Body of pancreas (tissue), 4 donors: Measurements from ENCODE around the gene PGLYRP4. TPM values are rescaled to one million over a fixed set of nuclear protein-coding genes. Genes with fewer than 3 reads are reported as not detected.

Source experiments
- ATAC-seq: fragments of 150-250 bp; one replicate; pipeline ENCODE4 v1.9.1; 2016
- DNase-seq, 4 donors: peaks; one replicate each; pipeline ENCODE4 v3.0.0-alpha.2; 2019
- H3K27ac ChIP-seq, 4 donors: fragments of 200-600 bp; sonication (generic); 1 replicate in 3 of 4; 2 replicates in 1 of 4; pipeline versions ENCODE4 v1.5.1 to v1.6.1; 2016 to 2019; ENCODE audit warnings: mild to moderate bottlenecking in 1 of 4, mixed read lengths in 1 of 4, moderate library complexity in 1 of 4
- H3K27me3 ChIP-seq, 2 donors: fragments of 200-600 bp; sonication (generic); one replicate each; pipeline ENCODE4 v1.6.0; 2016; ENCODE audit warnings: mild to moderate bottlenecking in 1 of 2
- H3K36me3 ChIP-seq, 2 donors: fragments of 200-600 bp; sonication (generic); replicated peaks in 1 of 2; 2 replicates each; pipeline ENCODE4 v1.5.1; 2016; ENCODE audit warnings: low read depth in 2 of 2; ENCODE audit not compliant: insufficient read depth in 1 of 2
- H3K4me1 ChIP-seq: fragments of 200-600 bp; sonication (generic); one replicate; pipeline ENCODE4 v1.6.0; 2016
- H3K4me3 ChIP-seq, 2 donors: fragments of 200-600 bp; sonication (generic); 1 replicate in 1 of 2; 2 replicates in 1 of 2; pipeline ENCODE4 v1.5.1; 2016 to 2019
- H3K9me3 ChIP-seq, 3 donors: fragments of 200-600 bp; sonication (generic); 1 replicate in 2 of 3; 2 replicates in 1 of 3; pipeline ENCODE4 v1.5.1; 2016
- POLR2A ChIP-seq, 3 donors: fragments of 450-650 bp; IDR thresholded peaks; one replicate each; pipeline ENCODE4 v1.6.1; 2016; ENCODE audit warnings: antibody characterized with exemption in 3 of 3, mild to moderate bottlenecking in 2 of 3
- WGBS, 2 donors: methylation state at CpG; one replicate each; pipeline ENCODE4 v1.1.5; 2017; 5-methylcytosine and 5-hydroxymethylcytosine counted together
- intact Hi-C: fragments of 100-400 bp; cut with DNase I; formaldehyde crosslinking; loops from one replicate; pipeline ENCODE4 v1.15.1; 2023
- total RNA-seq, 2 donors: library from RNA; depleted of rRNA; stranded (reverse); fragments of >200 nt; gene quantifications; one replicate each; pipeline ENCODE4 v1.1.0, GENCODE V29; 2016
- TF ChIP-seq, protein P1 (sequence below), 7 experiments: fragments of 450-650 bp in 4 of 7; fragments of 200-600 bp in 3 of 7; sonication (generic) in 3 of 7; IDR thresholded peaks; one replicate each; pipeline ENCODE4 v1.5.1; 2016 to 2019; ENCODE audit warnings: antibody characterized with exemption in 7 of 7

PGLYRP4 gene
- total RNA-seq, 2 donors from 2014 or later: not detected

DNA sequence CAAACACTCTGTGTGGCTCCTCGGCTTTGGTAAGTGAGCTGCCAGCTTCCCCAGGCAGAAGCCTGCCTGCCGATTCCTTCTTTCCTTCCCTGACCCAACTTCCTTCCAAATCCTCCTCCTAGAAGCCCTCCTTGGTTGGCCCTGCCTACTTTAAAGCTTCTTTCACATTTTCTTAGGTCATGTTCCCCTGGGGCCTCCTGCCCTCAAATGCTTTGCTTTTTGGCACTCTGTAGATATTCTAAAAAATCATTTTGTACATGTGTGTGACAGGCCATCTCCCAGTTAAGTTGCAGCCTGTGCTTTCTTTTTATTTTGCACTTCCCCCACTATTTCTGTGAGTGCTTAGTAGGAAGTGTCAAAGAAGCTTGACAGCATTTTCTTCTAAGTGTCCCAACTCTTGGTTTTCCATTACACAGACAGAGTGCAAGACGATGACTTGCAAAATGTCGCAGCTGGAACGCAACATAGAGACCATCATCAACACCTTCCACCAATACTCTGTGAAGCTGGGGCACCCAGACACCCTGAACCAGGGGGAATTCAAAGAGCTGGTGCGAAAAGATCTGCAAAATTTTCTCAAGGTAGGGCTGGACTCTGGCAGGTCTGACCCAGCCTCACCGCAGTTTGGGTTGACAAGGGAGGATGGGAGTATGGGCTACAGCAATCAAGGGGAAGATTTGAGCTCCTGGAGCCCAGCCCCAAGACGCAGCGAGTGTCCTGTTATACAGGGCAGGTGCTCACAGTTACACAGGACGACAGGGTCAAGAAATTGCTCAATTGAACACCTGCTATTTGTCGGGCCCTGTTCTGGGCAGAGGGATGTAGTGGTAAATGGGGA, 9.4 kb upstream of the PGLYRP4 start, which contains the start of gene S100A9:
TSS of gene S100A9 (plus strand) at position 2 of the 838 bp plus-strand sequence. CDS start at position 432, 430 bp downstream.
- H3K4me1 ChIP-seq: no peaks in the 10 kb centered on the region
- H3K27me3 ChIP-seq: no peaks in the 10 kb centered on the region
- no peak for ATAC-seq
- no peaks in the 10 kb centered on the region for H3K9me3 ChIP-seq
- WGBS, 2 donors: 55 to 61% methylated on average over 11 of the region's 11 CpGs
- intact Hi-C loops: loop anchor here (5.0 kb wide), 1 partner anchor 139 kb away; no protein-coding TSS in a partner anchor
- H3K4me3 ChIP-seq: no peak within 1 kb of the TSS
- H3K36me3 ChIP-seq: no peaks in the 10 kb centered on the region
- no peak for DNase-seq
- H3K27ac ChIP-seq: peak within 1 kb of the TSS in 1 of 4 donors; percentile 54
- TF ChIP-seq POLR2A (IDR thresholded peaks at IDR 0.05): peak in 1 of 3 donors; percentile 45
- TF ChIP-seq, protein P1, sequence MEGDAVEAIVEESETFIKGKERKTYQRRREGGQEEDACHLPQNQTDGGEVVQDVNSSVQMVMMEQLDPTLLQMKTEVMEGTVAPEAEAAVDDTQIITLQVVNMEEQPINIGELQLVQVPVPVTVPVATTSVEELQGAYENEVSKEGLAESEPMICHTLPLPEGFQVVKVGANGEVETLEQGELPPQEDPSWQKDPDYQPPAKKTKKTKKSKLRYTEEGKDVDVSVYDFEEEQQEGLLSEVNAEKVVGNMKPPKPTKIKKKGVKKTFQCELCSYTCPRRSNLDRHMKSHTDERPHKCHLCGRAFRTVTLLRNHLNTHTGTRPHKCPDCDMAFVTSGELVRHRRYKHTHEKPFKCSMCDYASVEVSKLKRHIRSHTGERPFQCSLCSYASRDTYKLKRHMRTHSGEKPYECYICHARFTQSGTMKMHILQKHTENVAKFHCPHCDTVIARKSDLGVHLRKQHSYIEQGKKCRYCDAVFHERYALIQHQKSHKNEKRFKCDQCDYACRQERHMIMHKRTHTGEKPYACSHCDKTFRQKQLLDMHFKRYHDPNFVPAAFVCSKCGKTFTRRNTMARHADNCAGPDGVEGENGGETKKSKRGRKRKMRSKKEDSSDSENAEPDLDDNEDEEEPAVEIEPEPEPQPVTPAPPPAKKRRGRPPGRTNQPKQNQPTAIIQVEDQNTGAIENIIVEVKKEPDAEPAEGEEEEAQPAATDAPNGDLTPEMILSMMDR (IDR thresholded peaks at IDR 0.05): no peak

DNA sequence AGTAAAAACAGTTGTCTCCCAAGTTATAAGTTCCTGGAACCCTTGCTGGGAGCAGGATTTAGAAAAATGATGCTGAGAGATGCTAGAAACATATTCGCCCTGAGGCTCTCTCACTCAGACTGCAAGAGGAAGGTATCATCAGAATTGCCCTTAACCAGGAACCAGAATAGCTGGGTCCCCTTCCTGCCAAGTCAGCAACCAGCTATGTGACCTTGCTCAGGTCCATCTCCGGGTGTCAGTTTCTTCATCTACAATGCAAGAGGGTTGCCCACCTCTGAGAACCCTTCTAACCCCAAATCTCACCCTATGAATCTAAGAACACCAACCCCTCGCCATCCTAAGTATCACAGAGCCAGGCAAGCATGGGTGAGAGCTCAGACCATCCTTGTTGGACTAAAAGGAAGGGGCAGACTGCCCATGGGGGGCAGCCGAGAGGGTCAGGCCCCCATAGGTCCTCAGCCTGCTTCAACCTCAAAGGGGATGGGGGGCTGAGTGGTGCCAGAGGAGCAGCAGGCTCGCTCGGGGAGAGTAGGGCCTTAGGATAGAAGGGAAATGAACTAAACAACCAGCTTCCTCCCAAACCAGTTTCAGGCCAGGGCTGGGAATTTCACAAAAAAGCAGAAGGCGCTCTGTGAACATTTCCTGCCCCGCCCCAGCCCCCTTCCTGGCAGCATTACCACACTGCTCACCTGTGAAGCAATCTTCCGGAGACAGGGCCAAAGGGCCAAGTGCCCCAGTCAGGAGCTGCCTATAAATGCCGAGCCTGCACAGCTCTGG, 8.6 kb upstream of the PGLYRP4 start:
- Histone ChIP-seq H3K36me3 (no peaks in the 10 kb centered on the region), H3K9me3 (no peaks in the 10 kb centered on the region), H3K4me1 (no peaks in the 10 kb centered on the region), H3K4me3 (no peak overlapping the region), H3K27ac (peak overlapping the region in 1 of 4 donors; percentile 54), H3K27me3 (no peaks in the 10 kb centered on the region)
- peak in 3 of 4 donors; percentile 16 to 67 (median 24) for DNase-seq
- TF ChIP-seq POLR2A (IDR thresholded peaks at IDR 0.05): no peak
- TF ChIP-seq, protein P1 (IDR thresholded peaks at IDR 0.05): no peak
- no peak for ATAC-seq
- intact Hi-C loops: loop anchor here (5.0 kb wide), 1 partner anchor 140 kb away; no protein-coding TSS in a partner anchor
- 51 to 63% methylated on average over 8 to 10 of the region's 10 CpGs for WGBS, 2 donors

DNA sequence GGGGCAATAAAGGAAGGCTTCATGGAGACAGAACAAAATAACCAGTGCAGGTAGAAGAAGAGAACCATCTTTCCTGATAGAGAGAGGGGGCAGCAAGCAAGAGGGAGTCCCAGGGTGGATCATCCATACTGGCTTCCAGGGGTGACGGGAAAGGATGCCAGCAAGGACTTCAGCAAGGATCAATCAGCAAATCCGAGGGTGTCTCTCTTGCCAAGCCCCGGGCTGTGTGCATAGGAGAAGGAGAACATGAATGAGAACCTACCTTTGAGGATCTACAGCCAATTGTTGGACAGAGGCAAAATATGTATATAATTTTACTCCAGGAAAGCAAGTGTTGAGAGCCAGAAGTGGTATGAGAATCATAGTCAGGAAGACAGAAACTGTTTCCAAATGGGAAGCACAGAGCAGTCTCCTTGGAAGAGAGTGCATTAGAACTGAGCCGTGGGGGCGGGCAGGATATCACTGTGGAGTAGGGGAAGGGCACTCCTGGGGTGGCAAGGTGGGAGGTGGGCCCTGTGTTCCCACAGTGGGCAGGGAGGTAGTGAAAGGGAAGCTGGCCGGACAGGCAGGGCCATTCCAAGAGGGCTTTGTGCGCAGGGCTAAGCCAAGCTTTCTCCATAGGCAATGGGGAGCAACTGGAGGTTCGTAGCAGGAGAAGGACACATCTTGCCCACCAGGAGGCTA, 7.9 kb upstream of the PGLYRP4 start:
- H3K4me3 ChIP-seq: no peak overlapping the region
- DNase-seq (no peak), ATAC-seq (no peak)
- H3K36me3 ChIP-seq: no peaks in the 10 kb centered on the region
- H3K4me1 ChIP-seq: no peaks in the 10 kb centered on the region
- no peak for TF ChIP-seq POLR2A (IDR thresholded peaks at IDR 0.05)
- TF ChIP-seq, protein P1 (IDR thresholded peaks at IDR 0.05): no peak
- H3K27ac ChIP-seq: no peak overlapping the region
- H3K27me3 ChIP-seq: no peaks in the 10 kb centered on the region
- 68 to 69% methylated on average over 8 of the region's 8 CpGs for WGBS, 2 donors
- intact Hi-C loops: loop anchor here (5.0 kb wide), 1 partner anchor 141 kb away; no protein-coding TSS in a partner anchor
- H3K9me3 ChIP-seq: no peaks in the 10 kb centered on the region

DNA sequence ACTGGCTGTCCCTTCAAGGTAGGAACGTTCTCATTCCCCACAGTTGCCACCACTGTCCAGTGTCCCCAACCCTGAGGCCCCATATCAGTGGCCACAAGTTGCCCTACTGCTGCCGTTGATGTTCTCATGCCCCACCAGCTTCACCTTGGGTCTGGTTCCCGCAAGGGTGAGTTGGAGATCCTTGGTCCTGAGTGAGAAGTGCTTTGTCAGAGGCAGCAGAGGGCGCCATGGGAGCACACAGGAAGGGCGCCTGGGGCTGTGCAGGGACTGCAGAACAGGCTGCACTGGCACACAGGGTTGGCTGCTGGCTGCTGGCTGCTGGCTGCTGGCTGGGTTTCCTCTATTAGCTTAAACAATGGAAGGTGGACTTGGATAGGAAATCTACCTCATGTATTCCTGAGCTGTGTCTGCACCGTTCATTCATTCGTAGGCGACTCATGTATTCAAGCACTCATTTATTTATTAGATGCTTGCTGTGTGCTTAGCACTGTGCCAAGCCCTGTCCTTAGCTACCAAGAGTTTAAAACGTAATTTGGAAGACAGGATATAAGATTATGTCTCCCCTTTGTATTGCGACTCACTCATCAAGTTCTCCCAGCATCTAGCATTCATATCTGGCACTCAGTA, 6.9 kb upstream of the PGLYRP4 start:
- H3K27ac ChIP-seq: no peak overlapping the region
- no peak for TF ChIP-seq POLR2A (IDR thresholded peaks at IDR 0.05)
- TF ChIP-seq, protein P1 (IDR thresholded peaks at IDR 0.05): peak in 4 of 7 experiments; percentile 14 to 37 (median 16)
- H3K4me1 ChIP-seq: no peaks in the 10 kb centered on the region
- no peaks in the 10 kb centered on the region for H3K27me3 ChIP-seq
- H3K9me3 ChIP-seq: no peaks in the 10 kb centered on the region
- 36 to 44% methylated on average over 8 to 10 of the region's 10 CpGs for WGBS, 2 donors
- peak in 3 of 4 donors; percentile 32 to 67 (median 39) for DNase-seq
- H3K4me3 ChIP-seq: no peak overlapping the region
- no peaks in the 10 kb centered on the region for H3K36me3 ChIP-seq
- ATAC-seq: no peak
- intact Hi-C loops: loop anchor here (5.0 kb wide), 1 partner anchor 142 kb away; no protein-coding TSS in a partner anchor
